A549 (cell line): ENCODE results near the gene TMPRSS12. TPM values are rescaled to one million over a fixed set of nuclear protein-coding genes. Genes with fewer than 3 reads are reported as not detected.
"Not testable (repeated sequence)": the region's sequence is repeated elsewhere in the genome, so short reads cannot be mapped to it uniquely, and the experiment has no call there.

Experiments
- ATAC-seq, 2 experiments: fragments of 200-7000 bp in 1 of 2; fragments of >200 bp in 1 of 2; cut with Nextera tagmentation in 1 of 2; cut with Tn5 transposase in 1 of 2; 3 replicates each; pipeline versions ENCODE4 v1.8.0 to v1.9.1; 2018 to 2020; ENCODE audit warnings: mild to moderate bottlenecking in 1 of 2, moderate library complexity in 1 of 2
- CTCF ChIA-PET: fragments of 300-600 bp; sonication (Branson Sonifier 250); formaldehyde crosslinking; extraction: SDS; loops from one replicate; lab custom pipeline; 2021; ENCODE audit warnings: antibody characterized with exemption, inconsistent platforms; lab: Yijun Ruan, JAX
- POLR2A ChIA-PET: fragments of 350-600 bp; formaldehyde crosslinking; extraction: SDS; loops from one replicate; lab custom pipeline; 2021; ENCODE audit warnings: antibody characterized with exemption, inconsistent platforms; lab: Yijun Ruan, JAX
- DNase-seq, 2 experiments: peaks; one replicate each; pipeline versions ENCODE4 v3.0.0 to v3.0.0-alpha.2; 2011 to 2016; ENCODE audit warnings: low read depth in 1 of 2, low spot score in 1 of 2
- FAIRE-seq: peaks from 2 replicates; lab custom pipeline; 2011; peaks lifted over from hg19 to GRCh38; lab: Jason Lieb, UNC
- H3K27ac ChIP-seq, 2 experiments: fragments of >200 bp; sonication (Bioruptor Twin); formaldehyde crosslinking; 3 replicates each; pipeline ENCODE4 v1.5.1; 2016 to 2017
- H3K4me1 ChIP-seq: fragments of >200 bp; sonication (Bioruptor Twin); formaldehyde crosslinking; 3 replicates; pipeline ENCODE4 v1.6.1; 2016
- H3K4me2 ChIP-seq: fragments of >200 bp; sonication (Bioruptor Twin); formaldehyde crosslinking; 3 replicates; pipeline ENCODE4 v1.6.1; 2016
- H3K4me3 ChIP-seq: fragments of >200 bp; sonication (Bioruptor Twin); formaldehyde crosslinking; 3 replicates; pipeline ENCODE4 v1.5.1; 2016
- H3K9me3 ChIP-seq: fragments of >200 bp; sonication (Bioruptor Twin); formaldehyde crosslinking; 3 replicates; pipeline ENCODE4 v1.6.1; 2016
- ATOH8 ChIP-seq: fragments of 250-450 bp; sonication (Bioruptor Pico); IDR thresholded peaks from 2 replicates; pipeline ENCODE4 v1.5.0; 2020; ENCODE audit warnings: low read depth, mild to moderate bottlenecking, moderate library complexity
- BCL3 ChIP-seq: fragments of >200 bp; sonication (Bioruptor Twin); formaldehyde crosslinking; IDR thresholded peaks from 3 replicates; pipeline ENCODE4 v1.6.1; 2016
- BHLHE40 ChIP-seq: IDR thresholded peaks from 2 replicates; pipeline ENCODE4 v1.6.1; 2012; ENCODE audit warnings: low read depth, low read length, inconsistent platforms
- CBX2 ChIP-seq: fragments of 200-600 bp; sonication (generic); IDR thresholded peaks from 2 replicates; pipeline ENCODE4 v1.6.1; 2016; ENCODE audit warnings: low read depth, mild to moderate bottlenecking, borderline replicate concordance
- CBX8 ChIP-seq: fragments of 200-600 bp; sonication (generic); IDR thresholded peaks from 2 replicates; pipeline ENCODE4 v1.6.1; 2016
- CEBPB ChIP-seq, 2 experiments: fragments of >200 bp in 1 of 2; sonication (Bioruptor Twin) in 1 of 2; formaldehyde crosslinking in 1 of 2; IDR thresholded peaks; 2 replicates each; pipeline ENCODE4 v1.6.1; 2012 to 2016
- CHD2 ChIP-seq: fragments of 150-350 bp; IDR thresholded peaks from 2 replicates; pipeline ENCODE4 v1.6.1; 2014; ENCODE audit warnings: low read length; ENCODE audit not compliant: partially characterized antibody
- CHD4 ChIP-seq: fragments of 200-600 bp; sonication (generic); IDR thresholded peaks from 2 replicates; pipeline ENCODE4 v1.6.1; 2016; ENCODE audit warnings: antibody characterized with exemption, mild to moderate bottlenecking, borderline replicate concordance
- EP300 ChIP-seq, 2 experiments: fragments of >200 bp; sonication (Bioruptor Twin); formaldehyde crosslinking; IDR thresholded peaks; 2 replicates in 1 of 2; 3 replicates in 1 of 2; pipeline ENCODE4 v1.6.1; 2016 to 2017
- ESRRA ChIP-seq: fragments of 150-350 bp; IDR thresholded peaks from 2 replicates; pipeline ENCODE4 v1.6.1; 2014; ENCODE audit warnings: mild to moderate bottlenecking, low read length, borderline replicate concordance
- GATA3 ChIP-seq: IDR thresholded peaks from 2 replicates; pipeline ENCODE4 v1.6.1; 2012; ENCODE audit warnings: borderline replicate concordance
- HDAC2 ChIP-seq: fragments of 200-600 bp; sonication (generic); IDR thresholded peaks from 2 replicates; pipeline ENCODE4 v1.6.1; 2016
- HOXA7 ChIP-seq: fragments of 250-450 bp; sonication (Bioruptor Pico); IDR thresholded peaks from 2 replicates; pipeline ENCODE4 v1.5.0; 2020; ENCODE audit warnings: mild to moderate bottlenecking, moderate library complexity
- MAFK ChIP-seq: fragments of 450-650 bp; IDR thresholded peaks from 2 replicates; pipeline ENCODE4 v1.6.1; 2014; ENCODE audit not compliant: partially characterized antibody
- MYC ChIP-seq: IDR thresholded peaks from 2 replicates; pipeline ENCODE4 v1.6.1; 2012; ENCODE audit warnings: mild to moderate bottlenecking, inconsistent platforms, low read length, improper control_type of control experiment, borderline replicate concordance
- NFE2L2 ChIP-seq: fragments of 150-350 bp; conservative IDR thresholded peaks from 2 replicates; pipeline ENCODE4 v1.6.1; 2014; ENCODE audit warnings: low read length
- NPAS2 ChIP-seq: fragments of 250-450 bp; sonication (Bioruptor Pico); IDR thresholded peaks from 2 replicates; pipeline ENCODE4 v1.8.0; 2022; ENCODE audit warnings: mild to moderate bottlenecking, moderate library complexity, borderline replicate concordance
- PBX3 ChIP-seq: IDR thresholded peaks from 2 replicates; pipeline ENCODE4 v1.6.1; 2012
- PHF8 ChIP-seq: fragments of 200-600 bp; sonication (generic); IDR thresholded peaks from 2 replicates; pipeline ENCODE4 v1.6.1; 2016; ENCODE audit warnings: low read depth, mild to moderate bottlenecking, antibody characterized with exemption, moderate library complexity, borderline replicate concordance
- POLR2A ChIP-seq: IDR thresholded peaks from 2 replicates; pipeline ENCODE4 v1.6.1; 2012; ENCODE audit warnings: mild to moderate bottlenecking, low read length
- POLR2AphosphoS2 ChIP-seq: conservative IDR thresholded peaks from 2 replicates; pipeline ENCODE4 v1.6.1; 2012; ENCODE audit warnings: low read length, improper control_type of control experiment, inconsistent platforms
- TFCP2L1 ChIP-seq: fragments of 250-450 bp; sonication (Bioruptor Pico); IDR thresholded peaks from 2 replicates; pipeline ENCODE4 v1.5.0; 2021; ENCODE audit warnings: mild to moderate bottlenecking
- TP53 ChIP-seq: fragments of 250-450 bp; sonication (Bioruptor Pico); IDR thresholded peaks from 2 replicates; pipeline ENCODE4 v1.5.0; 2021; ENCODE audit warnings: mild to moderate bottlenecking, moderate library complexity
- USF2 ChIP-seq: fragments of 450-650 bp; IDR thresholded peaks from 2 replicates; pipeline ENCODE4 v1.6.1; 2014; ENCODE audit warnings: antibody characterized with exemption
- ZC3H11A ChIP-seq: fragments of 450-650 bp; IDR thresholded peaks from 2 replicates; pipeline ENCODE4 v1.6.1; 2014; ENCODE audit warnings: antibody characterized with exemption, mild to moderate bottlenecking
- whole genome bisulfite sequencing: methylation state at CpG from one replicate; pipeline ENCODE4 v1.1.6; 2017; ENCODE audit errors: missing lambda C conversion rate; 5-methylcytosine and 5-hydroxymethylcytosine counted together
- polyA plus RNA-seq, 4 experiments: library from polyadenylated mRNA; depleted of rRNA in 3 of 4; stranded (reverse); fragments of >200 nt; fragmentation: RNase III in 1 of 4; extraction: RNeasy Plus Mini Kit Qiagen cat#74134 plus additional on column Dnase treatment in 1 of 4; gene quantifications; 2 replicates in 3 of 4; 3 replicates in 1 of 4; pipeline ENCODE4 v1.2.3, GENCODE V29; 2011 to 2017

The TMPRSS12 gene
- polyA plus RNA-seq, 2 of the 4 experiments (the other 2 are of a cell fraction) = not detected

- no peak for TF ChIP-seq PHF8
- no peak for TF ChIP-seq ATOH8 (CRISPR knock-in tag)
- TF ChIP-seq CBX8 = no peak
- no peak for TF ChIP-seq CHD2
- no peak for TF ChIP-seq BCL3
- no peak for TF ChIP-seq ZC3H11A
- TF ChIP-seq GATA3 = no peak
- TF ChIP-seq NFE2L2 = 0 out of 2 replicates have a peak, but pooled peaks have one; percentile 15
- TF ChIP-seq HDAC2 = no peak
- no peak for TF ChIP-seq PBX3
- no peak for TF ChIP-seq TP53 (CRISPR knock-in tag)
- no peak for TF ChIP-seq CBX2
- TF ChIP-seq NPAS2 (CRISPR knock-in tag) = no peak
- TF ChIP-seq POLR2A = no peak
- no peak for TF ChIP-seq CEBPB (IDR thresholded peaks at IDR 0.05)
- TF ChIP-seq TFCP2L1 (CRISPR knock-in tag) = no peak
- no peak for TF ChIP-seq CHD4
- no peak for TF ChIP-seq MYC
Observed at GRCh38 chr12:50862316-50862715, 19.6 kb downstream of the TMPRSS12 start (continued).

- no peak overlapping the region for H3K4me3 ChIP-seq
- TF ChIP-seq CHD4 = no peak
- TF ChIP-seq POLR2AphosphoS2 = no peak
- no peak for TF ChIP-seq MAFK
- no peak for TF ChIP-seq ESRRA
- TF ChIP-seq BHLHE40 = no peak
- TF ChIP-seq HOXA7 (CRISPR knock-in tag) = no peak
- TF ChIP-seq EP300 (IDR thresholded peaks at IDR 0.05) = no peak
- TF ChIP-seq USF2 = no peak
- peaks cover 5% of the 10 kb centered on the region; the same call in 2 of the 3 replicates for H3K9me3 ChIP-seq
- H3K4me1 ChIP-seq = peaks cover 12% of the 10 kb centered on the region; the same call in 2 of the 3 replicates
- no peak overlapping the region for H3K4me2 ChIP-seq
- DNase-seq = no peak
- no peak for ATAC-seq
- 44% methylated on average over 3 of the region's 3 CpGs for WGBS
- FAIRE-seq = no peak
- ChIA-PET POLR2A (no interaction called here), CTCF (no interaction called here)
- H3K27ac ChIP-seq = no peak overlapping the region
Observed at GRCh38 chr12:50865266-50865665, 22.5 kb downstream of the TMPRSS12 start.

GRCh38 chr12:50868881-50869280 lies 26.2 kb downstream of the TMPRSS12 start:
- H3K4me3 ChIP-seq, H3K4me2 ChIP-seq, H3K27ac ChIP-seq, POLR2A ChIA-PET, ATAC-seq, H3K4me1 ChIP-seq, DNase-seq, FAIRE-seq, H3K9me3 ChIP-seq: not testable (repeated sequence)
- WGBS = 2% methylated on average over 2 of the region's 2 CpGs
- CTCF ChIA-PET = interaction anchor here (1.0 kb wide), 1 partner anchor 8 kb away, joined by 5 read pairs; no protein-coding TSS in a partner anchor
